ENCODE measurements around the gene ARAF. TPM values are rescaled to one million over a fixed set of nuclear protein-coding genes. Genes with fewer than 3 reads are reported as not detected.

Gene ARAF
- total RNA-seq, 2 experiments from 2014 or later: 69.8 to 75.9 TPM

GRCh38 chrX:47611926-47612325, 50.9 kb downstream of the ARAF start:
- CTCF ChIA-PET: no interaction called here
- POLR2A ChIA-PET: no interaction called here

- POLR2A ChIA-PET: no interaction called here
These were observed 51.4 kb downstream of the ARAF start for GRCh38 chrX:47612418-47612817.

GRCh38 chrX:47613082-47613481, 52.1 kb downstream of the ARAF start:
- CTCF ChIA-PET: interaction anchor here (1.2 kb wide), 1 partner anchor 31 kb away, joined by 3 read pairs; the partner anchor contains the start of gene TIMP1
- POLR2A ChIA-PET: no interaction called here

More at GRCh38 chrX:47612418-47612817, 51.4 kb downstream of the ARAF start:
- CTCF ChIA-PET: no interaction called here

- ChIA-PET CTCF (no interaction called here), POLR2A (no interaction called here)
These were observed 53.6 kb downstream of the ARAF start for GRCh38 chrX:47614618-47615017.

- ChIA-PET POLR2A (no interaction called here), CTCF (no interaction called here)
These were observed 58.0 kb downstream of the ARAF start for GRCh38 chrX:47618923-47619485.

GRCh38 chrX:47619486-47620302, 58.7 kb downstream of the ARAF start, which contains the start of gene SYN1:
SYN1 (minus strand) TSS chrX:47619857; CDS start chrX:47619728, 129 bp downstream.
- ChIA-PET CTCF (no interaction called here), POLR2A (no interaction called here)

- CTCF ChIA-PET: no interaction called here
- POLR2A ChIA-PET: no interaction called here
These were observed 59.3 kb downstream of the ARAF start for GRCh38 chrX:47620303-47620685.

Other genes starting within 250 kb of the ARAF start
- under 1 TPM; 0.72 to 0.96 TPM for gene ZNF157, start 190.6 kb upstream of the ARAF start, total RNA-seq
- gene ZNF41, start 78.0 kb upstream of the ARAF start, total RNA-seq: 1 to 10 TPM; 9.4 to 9.9 TPM
- 1 to 10 TPM; 4.0 to 4.1 TPM for gene TIMP1, start 21.2 kb downstream of the ARAF start, total RNA-seq
- gene SYN1, start 58.7 kb downstream of the ARAF start, total RNA-seq: under 1 TPM; 0.27 to 0.84 TPM
- 1 to 10 TPM in 1 of 2 experiments, under 1 TPM in 1; 0.61 to 1.3 TPM for gene CFP, start 68.7 kb downstream of the ARAF start, total RNA-seq
- gene ELK1, start 89.4 kb downstream of the ARAF start, total RNA-seq: 10 to 100 TPM; 63.4 to 67.7 TPM
- 100 to 1,000 TPM; 152 to 172 TPM for gene UXT, start 98.0 kb downstream of the ARAF start, total RNA-seq